NCI-H2227 treated with DMSO at 0.1 percent for 48 hours (cell line): ENCODE measurements around the gene NCKAP5.
"Not testable (repeated sequence)": the region's sequence is repeated elsewhere in the genome, so short reads cannot be mapped to it uniquely, and the experiment has no call there.

Experiments
- DNase-seq: peaks from one replicate; lab custom pipeline; 2025; lab: John Stamatoyannopoulos, UW

Gene NCKAP5

GRCh38 chr2:133497270-133497893 is 70.9 kb downstream of the NCKAP5 start:
- no peak for DNase-seq

DNA sequence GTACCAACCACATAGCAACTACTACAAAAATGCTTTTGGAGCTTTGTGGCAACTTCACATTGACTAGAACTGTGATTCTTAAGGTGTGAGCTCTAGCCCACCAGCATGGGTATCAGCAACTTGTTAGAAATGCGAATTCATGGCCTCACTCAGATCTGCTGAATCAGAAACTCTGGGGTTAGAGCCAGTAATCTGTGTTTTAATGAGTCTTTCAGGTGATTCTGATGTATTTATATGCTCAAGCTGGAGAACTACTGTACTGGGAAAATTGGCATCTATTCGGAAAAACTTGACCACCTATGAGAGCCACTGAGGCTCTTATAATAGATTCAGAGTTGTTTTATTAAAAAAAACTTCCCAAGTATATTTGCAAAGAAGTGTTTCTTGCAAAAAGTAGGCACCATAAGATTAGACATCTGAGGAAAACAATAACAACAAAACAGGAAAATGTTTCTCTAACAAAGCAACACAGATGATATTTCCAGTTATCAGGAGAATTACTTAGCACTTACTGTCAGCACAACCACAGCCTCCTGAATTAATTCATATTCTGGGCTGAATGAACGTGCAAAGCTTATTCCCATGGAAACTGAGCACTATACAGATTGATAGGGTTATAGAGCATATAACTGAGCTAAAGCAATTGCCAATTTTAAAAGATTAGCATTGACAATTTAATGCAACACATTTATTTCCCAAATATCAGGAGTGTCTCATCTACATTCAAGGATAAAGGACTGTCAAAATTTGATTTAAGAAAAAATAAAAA is 71.6 kb downstream of the NCKAP5 start:
- DNase-seq, result no peak

- no peak for DNase-seq
Observed at GRCh38 chr2:133495226-133495625, 73.0 kb downstream of the NCKAP5 start.

DNA sequence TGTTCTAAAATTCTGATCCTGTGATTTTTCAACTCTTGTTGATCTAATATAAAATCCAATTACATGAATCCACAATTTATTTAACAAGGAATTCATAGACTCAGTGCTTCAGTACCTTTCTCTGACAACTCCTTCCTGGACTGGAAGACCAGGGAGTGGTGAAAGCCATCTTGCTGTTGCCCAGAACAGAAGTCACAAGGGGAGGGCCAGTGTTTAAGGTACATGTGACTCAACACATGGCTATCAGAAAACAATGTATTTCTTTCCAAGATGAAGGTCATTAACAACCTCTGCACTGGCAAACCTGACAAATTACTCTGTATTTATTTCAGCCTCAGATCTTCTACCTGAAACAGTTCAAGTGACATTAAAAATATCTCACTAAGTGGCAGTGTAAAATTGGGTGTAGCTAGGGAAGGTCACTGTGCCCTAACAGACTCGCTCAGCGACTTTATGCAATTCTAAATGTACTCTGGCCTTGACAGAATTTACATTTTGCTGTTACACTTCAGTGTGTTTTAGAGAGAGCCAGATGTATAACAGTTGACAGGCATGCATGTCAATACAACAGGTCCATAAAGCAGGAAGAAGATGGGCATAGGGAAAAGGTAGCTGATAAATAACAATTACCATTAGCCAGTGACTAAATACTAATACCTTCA is 75.4 kb downstream of the NCKAP5 start:
- DNase-seq, result no peak

DNA sequence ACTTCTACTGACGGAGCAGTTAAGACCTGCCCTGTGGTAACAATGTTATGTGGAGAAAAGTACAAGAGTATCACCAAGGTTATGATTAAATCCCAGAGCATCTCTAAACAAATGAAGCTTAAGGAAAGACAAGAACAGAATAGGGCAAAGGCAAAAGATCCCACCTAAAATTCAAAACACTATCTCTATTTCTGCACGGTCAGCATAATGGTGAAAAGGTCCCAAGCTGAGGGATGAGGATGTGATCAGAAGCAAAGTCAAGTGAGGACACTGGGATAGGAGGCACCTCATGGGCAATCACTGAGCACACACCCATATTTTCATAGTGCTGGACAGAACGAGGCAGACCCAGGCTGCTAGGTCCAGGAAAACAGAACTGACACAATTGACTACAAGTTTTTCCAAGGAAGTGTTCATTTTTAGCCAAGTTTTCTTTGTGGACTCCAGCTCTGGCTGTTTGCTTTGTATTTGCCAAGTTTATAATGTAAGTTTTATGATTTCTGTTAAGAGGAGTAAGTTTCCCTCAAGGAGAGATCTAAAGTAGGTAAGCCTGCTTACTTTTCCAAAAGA is 77.8 kb downstream of the NCKAP5 start:
- DNase-seq, result no peak

GRCh38 chr2:133489641-133490410 is 78.4 kb downstream of the NCKAP5 start:
- no peak for DNase-seq

- DNase-seq, result no peak
Observed at GRCh38 chr2:133489146-133489545, 79.1 kb downstream of the NCKAP5 start.

- no peak for DNase-seq
Observed at GRCh38 chr2:133486771-133487191, 81.5 kb downstream of the NCKAP5 start.

- no peak for DNase-seq
Observed at GRCh38 chr2:133485868-133486267, 82.4 kb downstream of the NCKAP5 start.

- DNase-seq, result no peak
Observed at GRCh38 chr2:133484784-133485183, 83.5 kb downstream of the NCKAP5 start.

DNA sequence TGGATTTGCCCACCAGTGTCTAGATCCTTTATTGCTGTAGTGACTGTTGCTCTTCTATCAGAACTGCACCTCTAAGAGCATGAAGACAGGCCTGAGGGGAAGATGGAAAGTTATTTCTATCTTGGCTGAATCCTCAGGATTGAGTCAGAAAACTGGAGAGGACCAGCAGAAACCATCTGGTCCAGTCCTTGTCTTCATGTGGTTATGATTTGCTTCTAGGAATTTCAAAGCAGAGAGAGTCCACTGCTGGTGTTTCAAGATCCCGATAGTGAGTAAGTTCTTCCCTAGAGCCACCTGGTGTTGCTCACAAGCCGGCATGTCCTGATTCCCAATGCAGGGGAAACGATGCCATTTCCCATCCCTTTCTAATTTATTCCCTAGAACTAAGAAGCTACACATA is 84.2 kb downstream of the NCKAP5 start:
- no peak for DNase-seq

DNA sequence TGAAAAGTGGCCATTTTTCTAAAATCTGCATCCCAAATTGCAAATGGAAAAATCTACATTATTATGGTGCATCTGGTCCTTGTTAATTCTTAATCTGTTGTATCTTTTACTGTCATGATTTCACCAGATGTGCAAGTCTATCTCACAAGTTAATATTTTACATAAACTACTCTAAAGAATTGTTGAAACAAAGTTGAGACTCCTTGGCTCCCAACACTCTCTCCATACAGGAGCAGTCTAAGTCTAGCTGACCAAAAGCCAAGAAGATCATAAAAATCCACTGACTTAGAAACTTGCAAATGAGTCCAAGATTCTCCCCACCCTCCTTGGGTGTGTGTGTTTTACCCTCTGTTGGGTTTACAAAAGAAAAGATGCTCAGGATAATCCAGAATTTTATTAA is 85.1 kb downstream of the NCKAP5 start:
- no peak for DNase-seq

GRCh38 chr2:133480707-133481429 is 87.4 kb downstream of the NCKAP5 start:
- no peak for DNase-seq

DNA sequence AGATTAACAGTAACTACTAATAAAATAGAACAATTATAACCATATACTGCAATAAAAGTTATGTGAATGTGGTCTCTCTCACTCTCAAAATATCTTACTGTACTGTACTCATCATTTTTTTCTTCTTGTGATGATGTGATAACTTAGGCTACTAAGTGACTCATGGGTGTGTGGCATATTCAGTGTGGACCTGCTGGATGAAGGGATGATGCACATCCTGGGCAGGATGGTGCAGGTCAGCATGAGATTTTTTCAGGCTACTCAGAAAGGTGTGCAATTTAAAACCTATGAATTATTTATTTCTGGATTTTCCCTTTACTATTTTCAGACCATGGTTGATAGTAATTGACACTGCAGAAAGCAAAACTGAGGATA is 90.7 kb downstream of the NCKAP5 start:
- DNase-seq, result no peak

- DNase-seq, result no peak
Observed at GRCh38 chr2:133476931-133477615, 91.2 kb downstream of the NCKAP5 start.

DNA sequence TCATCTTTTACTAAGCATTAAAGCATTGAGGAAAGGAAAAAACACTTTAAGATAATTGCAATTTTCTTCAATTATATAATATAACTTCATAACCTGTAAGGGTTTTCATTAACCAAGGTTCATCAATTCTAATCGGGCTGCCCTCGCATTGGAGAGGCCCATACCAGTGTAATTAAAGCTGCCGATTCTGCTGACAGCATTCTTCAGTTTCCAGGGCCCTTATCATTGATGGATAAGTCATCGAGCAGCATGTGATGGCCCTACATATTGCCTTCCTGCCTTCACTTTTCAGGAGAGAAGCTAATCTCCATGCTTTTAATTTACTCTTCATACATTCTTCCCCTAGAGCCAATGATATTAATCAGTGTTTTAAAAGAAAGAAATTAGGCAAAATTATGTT is 92.0 kb downstream of the NCKAP5 start:
- DNase-seq, result no peak

DNA sequence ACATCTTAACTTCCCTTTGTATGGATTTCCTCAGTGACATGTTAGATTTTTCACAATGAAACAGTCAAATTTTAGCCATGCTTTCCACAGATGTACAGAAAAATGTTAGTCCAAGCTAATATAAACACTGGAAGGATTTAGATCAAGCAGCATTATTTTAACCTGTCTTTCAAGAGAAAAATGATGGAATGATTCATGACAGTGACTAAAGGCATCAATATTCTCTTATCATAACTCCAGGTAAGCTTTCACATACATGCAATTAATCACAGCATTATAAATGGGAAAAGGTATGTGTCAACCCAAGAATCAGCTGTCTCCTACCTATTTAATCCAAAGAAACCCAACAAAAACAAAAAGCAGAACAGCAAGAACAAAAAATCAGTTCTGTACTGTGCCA is 92.7 kb downstream of the NCKAP5 start:
- no peak for DNase-seq

DNA sequence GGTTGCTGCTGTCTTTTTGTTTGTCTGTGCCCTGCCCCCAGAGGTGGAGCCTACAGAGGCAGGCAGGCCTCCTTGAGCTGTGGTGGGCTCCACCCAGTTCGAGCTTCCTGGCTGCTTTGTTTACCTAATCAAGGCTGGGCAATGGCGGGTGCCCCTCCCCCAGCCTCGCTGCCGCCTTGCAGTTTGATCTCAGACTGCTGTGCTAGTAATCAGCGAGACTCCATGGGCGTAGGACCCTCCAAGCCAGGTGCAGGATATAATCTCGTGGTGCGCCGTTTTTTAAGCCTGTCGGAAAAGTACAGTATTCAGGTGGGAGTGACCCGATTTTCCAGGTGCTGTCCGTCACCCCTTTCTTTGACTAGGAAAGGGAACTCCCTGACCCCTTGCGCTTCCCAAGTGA is 97.8 kb downstream of the NCKAP5 start:
- not testable (repeated sequence) for DNase-seq

- DNase-seq, result no peak
Observed at GRCh38 chr2:133462811-133463210, 105.5 kb downstream of the NCKAP5 start.

GRCh38 chr2:133461484-133461883 is 106.8 kb downstream of the NCKAP5 start:
- no peak for DNase-seq

GRCh38 chr2:133459590-133459989 is 108.7 kb downstream of the NCKAP5 start:
- no peak for DNase-seq
